Raji (cell line): ENCODE measurements around the gene SPEM1.
A peak's percentile ranks its signal among the peaks of the same experiment; 100 is the strongest.

Experiments
- POLR2A ChIP-seq: IDR thresholded peaks from 2 replicates; pipeline ENCODE4 v1.6.1; 2011; ENCODE audit warnings: low read depth, low read length, control low read depth; ENCODE audit not compliant: insufficient read depth

SPEM1 gene

GRCh38 chr17:7426203-7426863 lies 6.2 kb downstream of the SPEM1 start:
- no peak for TF ChIP-seq POLR2A

GRCh38 chr17:7426896-7427489 lies 6.9 kb downstream of the SPEM1 start:
- TF ChIP-seq POLR2A, result no peak

GRCh38 chr17:7427549-7427948 lies 7.4 kb downstream of the SPEM1 start:
- no peak for TF ChIP-seq POLR2A

GRCh38 chr17:7428557-7428956 lies 8.4 kb downstream of the SPEM1 start, which contains the start of gene SPEM3:
SPEM3 (plus strand) TSS chr17:7428857; CDS start chr17:7428903, 46 bp downstream.
- no peak for TF ChIP-seq POLR2A

- TF ChIP-seq POLR2A, result no peak
Measured at GRCh38 chr17:7429722-7430121, 9.6 kb downstream of the SPEM1 start.

GRCh38 chr17:7431231-7431630 lies 11.1 kb downstream of the SPEM1 start:
- TF ChIP-seq POLR2A, result no peak

- no peak for TF ChIP-seq POLR2A
Measured at GRCh38 chr17:7432296-7432695, 12.2 kb downstream of the SPEM1 start.

- no peak for TF ChIP-seq POLR2A
Measured at GRCh38 chr17:7435676-7436555, 15.8 kb downstream of the SPEM1 start.

- TF ChIP-seq POLR2A, result 0 out of 2 replicates have a peak, but pooled peaks have one; percentile 42
Measured at GRCh38 chr17:7436556-7437368, 16.6 kb downstream of the SPEM1 start.

GRCh38 chr17:7437369-7437863 lies 17.3 kb downstream of the SPEM1 start:
- no peak for TF ChIP-seq POLR2A

GRCh38 chr17:7437950-7438614 lies 18.0 kb downstream of the SPEM1 start:
- TF ChIP-seq POLR2A, result no peak

GRCh38 chr17:7438656-7439460 lies 18.7 kb downstream of the SPEM1 start:
- no peak for TF ChIP-seq POLR2A

GRCh38 chr17:7439462-7440112 lies 19.5 kb downstream of the SPEM1 start, which contains the start of gene FGF11:
FGF11 (plus strand) TSS chr17:7439512; CDS start chr17:7439621, 109 bp downstream.
- no peak for TF ChIP-seq POLR2A
